Stimulated activated CD4-positive, alpha-beta T cell treated with anti-CD3 and anti-CD28 coated beads, Interleukin-4, amount 100 ng/mL, for 1 hour (primary cell): Measurements from ENCODE around the gene MFSD12.
A peak's percentile ranks its signal among the peaks of the same experiment; 100 is the strongest.
"Not testable (repeated sequence)": the region's sequence is repeated elsewhere in the genome, so short reads cannot be mapped to it uniquely, and the experiment has no call there.

ENCODE experiments used
- DNase-seq: peaks from one replicate; pipeline ENCODE4 v3.0.0-alpha.2; 2020

Gene MFSD12

GRCh38 chr19:3521104-3521445 lies 36.3 kb downstream of the MFSD12 start:
- DNase-seq: no peak

GRCh38 chr19:3520166-3521103 lies 37.0 kb downstream of the MFSD12 start:
- no peak for DNase-seq

GRCh38 chr19:3519126-3519525 lies 38.3 kb downstream of the MFSD12 start:
- DNase-seq: no peak

GRCh38 chr19:3518659-3519058 lies 38.7 kb downstream of the MFSD12 start:
- DNase-seq: no peak

- no peak for DNase-seq
These were observed 39.1 kb downstream of the MFSD12 start for GRCh38 chr19:3518255-3518654.

- no peak for DNase-seq
These were observed 39.7 kb downstream of the MFSD12 start for GRCh38 chr19:3517638-3518037.

- DNase-seq: no peak
These were observed 40.6 kb downstream of the MFSD12 start for GRCh38 chr19:3516675-3517207.

- DNase-seq: no peak
These were observed 41.4 kb downstream of the MFSD12 start for GRCh38 chr19:3515891-3516422.

- no peak for DNase-seq
These were observed 42.5 kb downstream of the MFSD12 start for GRCh38 chr19:3514930-3515329.

GRCh38 chr19:3513229-3514140 lies 43.9 kb downstream of the MFSD12 start:
- DNase-seq: no peak

GRCh38 chr19:3512562-3513228 lies 44.7 kb downstream of the MFSD12 start:
- DNase-seq: no peak

GRCh38 chr19:3511506-3512251 lies 45.7 kb downstream of the MFSD12 start:
- no peak for DNase-seq

- DNase-seq: no peak
These were observed 46.7 kb downstream of the MFSD12 start for GRCh38 chr19:3510727-3511126.

- no peak for DNase-seq
These were observed 47.8 kb downstream of the MFSD12 start for GRCh38 chr19:3509566-3509989.

GRCh38 chr19:3508771-3509535 lies 48.4 kb downstream of the MFSD12 start:
- no peak for DNase-seq

- DNase-seq: not testable (repeated sequence)
These were observed 49.2 kb downstream of the MFSD12 start for GRCh38 chr19:3508121-3508661.

GRCh38 chr19:3507371-3508120 lies 49.8 kb downstream of the MFSD12 start:
- peak; percentile 52 for DNase-seq

- DNase-seq: peak; percentile 29
These were observed 50.7 kb downstream of the MFSD12 start for GRCh38 chr19:3506384-3507340.
